GM19099 (cell line): Measurements from ENCODE around the gene CITED2.

Experiments used
- POLR2A ChIP-seq: IDR thresholded peaks from 3 replicates; pipeline ENCODE4 v1.6.1; 2011; ENCODE audit warnings: low read depth; ENCODE audit not compliant: insufficient read length; ENCODE audit errors: extremely low read depth

The CITED2 gene

GRCh38 chr6:139330826-139331500 lies 43.5 kb downstream of the CITED2 start:
- no peak for TF ChIP-seq POLR2A

GRCh38 chr6:139330306-139330705 lies 44.1 kb downstream of the CITED2 start:
- TF ChIP-seq POLR2A, result no peak

GRCh38 chr6:139329224-139329623 lies 45.2 kb downstream of the CITED2 start:
- no peak for TF ChIP-seq POLR2A

GRCh38 chr6:139327038-139327437 lies 47.4 kb downstream of the CITED2 start:
- TF ChIP-seq POLR2A, result no peak

GRCh38 chr6:139325686-139326085 lies 48.8 kb downstream of the CITED2 start:
- no peak for TF ChIP-seq POLR2A

- no peak for TF ChIP-seq POLR2A
Observed at GRCh38 chr6:139325125-139325524, 49.3 kb downstream of the CITED2 start.

DNA sequence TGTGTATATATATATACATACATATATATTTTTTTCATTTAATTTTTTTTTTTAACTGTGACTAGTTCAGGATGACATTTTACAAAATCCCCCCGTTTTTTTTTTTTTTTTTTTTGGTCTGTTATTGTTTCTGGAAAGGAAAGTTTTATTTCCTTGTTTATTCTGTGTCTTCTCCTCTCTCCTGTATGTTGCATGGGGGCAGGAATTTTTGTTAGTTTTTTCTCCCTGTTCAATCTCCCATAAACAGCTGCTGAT lies 50.2 kb downstream of the CITED2 start:
- no peak for TF ChIP-seq POLR2A

GRCh38 chr6:139323511-139324300 lies 50.7 kb downstream of the CITED2 start:
- TF ChIP-seq POLR2A, result no peak
